T-helper 17 cell (primary cell): ENCODE measurements around the gene MUC13. TPM values are rescaled to one million over a fixed set of nuclear protein-coding genes. Genes with fewer than 3 reads are reported as not detected.

Source experiments
- ATAC-seq: fragments of 150-1000 bp; cut with Tn5 transposase; 2 replicates; pipeline ENCODE4 v1.10.0; 2021; ENCODE audit warnings: mild to moderate bottlenecking, moderate library complexity
- DNase-seq, 3 donors: peaks; one replicate each; pipeline versions ENCODE4 v3.0.0 to v3.0.0-alpha.2; 2020 to 2021
- H3K9me3 ChIP-seq: one replicate; pipeline ENCODE4 v1.7.0; 2013; ENCODE audit warnings: low read length, mild to moderate bottlenecking; ENCODE audit not compliant: control insufficient read depth, poor library complexity, severe bottlenecking
- H3K27ac Mint-ChIP-seq: one replicate; pipeline ENCODE4 v1.8.0; 2022; ENCODE audit warnings: mild to moderate bottlenecking, moderate library complexity, mixed read lengths
- H3K27me3 Mint-ChIP-seq: one replicate; pipeline ENCODE4 v1.8.0; 2022; ENCODE audit warnings: mixed read lengths
- H3K36me3 Mint-ChIP-seq: one replicate; pipeline ENCODE4 v1.8.0; 2022; ENCODE audit warnings: low read depth, mixed read lengths
- H3K4me1 Mint-ChIP-seq: one replicate; pipeline ENCODE4 v1.8.0; 2022; ENCODE audit warnings: mild to moderate bottlenecking, mixed read lengths
- H3K4me3 Mint-ChIP-seq: one replicate; pipeline ENCODE4 v1.8.0; 2022; ENCODE audit warnings: mild to moderate bottlenecking, moderate library complexity, mixed read lengths
- total RNA-seq, 4 donors: library from RNA in 2 of 4; stranded (reverse) in 2 of 4; gene quantifications; one replicate each; pipeline ENCODE4 v1.2.3 and lab custom pipeline; 2022 to 2026

MUC13 gene
- total RNA-seq, 2 donors from 2014 or later: 0.45 TPM; not detected in 1

DNA sequence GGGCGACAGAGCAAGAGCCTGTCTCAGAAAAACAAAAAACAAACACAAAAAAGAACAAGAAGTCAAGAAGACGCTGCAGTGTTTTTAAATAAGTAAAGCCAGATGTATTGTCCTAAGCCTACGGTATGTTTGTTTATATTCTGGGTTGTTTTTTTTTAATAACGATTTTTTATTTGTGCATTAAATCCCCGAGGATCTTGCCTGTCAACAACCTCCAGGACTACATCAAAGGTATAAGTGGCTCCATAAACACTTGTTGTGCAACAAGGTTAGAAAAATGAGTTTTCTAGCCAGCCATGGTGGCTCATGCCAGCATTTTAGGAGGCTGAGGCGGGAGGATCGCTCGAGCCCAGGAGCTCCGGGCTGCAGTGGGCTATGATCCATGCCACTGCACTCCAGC is 73.5 kb downstream of the MUC13 start:
- Mint-ChIP-seq H3K27ac (no peak overlapping the region), H3K36me3 (no peaks in the 10 kb centered on the region), H3K27me3 (peaks cover 32% of the 10 kb centered on the region), H3K4me1 (no peaks in the 10 kb centered on the region), H3K4me3 (no peak overlapping the region)
- H3K9me3 ChIP-seq: no peaks in the 10 kb centered on the region
- no peak for ATAC-seq
- no peak for DNase-seq

DNA sequence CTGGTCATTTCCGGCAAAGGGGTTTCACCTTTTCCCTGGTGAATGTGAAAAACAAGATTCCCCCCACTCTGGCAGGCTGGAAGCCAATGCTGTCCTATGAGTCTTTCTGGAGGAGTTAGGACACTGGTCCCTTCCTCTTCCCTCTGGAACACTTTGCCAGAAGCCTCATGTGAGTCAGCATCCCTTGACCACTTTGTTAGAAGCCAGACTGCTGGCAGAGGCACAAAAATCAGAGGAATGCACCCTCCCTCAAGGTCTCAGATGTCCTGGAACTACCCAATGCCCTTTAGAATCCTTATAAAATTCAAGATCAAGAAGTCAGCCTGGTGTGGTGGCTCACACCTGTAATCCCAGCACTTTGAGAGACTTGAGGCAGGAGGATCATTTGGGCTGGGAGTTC is 74.0 kb downstream of the MUC13 start:
- peaks cover 37% of the 10 kb centered on the region for H3K27me3 Mint-ChIP-seq
- no peaks in the 10 kb centered on the region for H3K9me3 ChIP-seq
- H3K4me3 Mint-ChIP-seq: no peak overlapping the region
- no peak for DNase-seq
- ATAC-seq: no peak
- H3K36me3 Mint-ChIP-seq: peaks cover under 1% of the 10 kb centered on the region
- no peaks in the 10 kb centered on the region for H3K4me1 Mint-ChIP-seq
- no peak overlapping the region for H3K27ac Mint-ChIP-seq

DNA sequence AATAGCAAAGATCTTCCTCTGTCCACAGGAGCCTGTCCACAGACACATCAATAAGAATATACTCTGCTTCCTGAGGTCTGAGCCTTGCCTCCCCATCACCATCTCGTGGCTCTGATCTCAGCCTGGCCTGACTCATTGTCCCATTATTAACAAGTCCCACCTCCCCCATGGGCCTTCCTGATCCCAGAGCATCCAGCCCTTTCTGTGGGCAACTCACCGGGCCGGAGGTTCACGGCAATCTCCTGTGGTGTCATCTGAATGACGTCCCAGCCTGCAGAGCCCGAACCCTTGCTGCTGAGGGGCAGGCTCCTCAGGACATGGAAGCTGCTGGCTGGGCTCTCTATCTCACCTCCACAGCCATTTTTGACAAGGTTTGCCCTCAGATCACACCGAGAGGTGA is 75.5 kb downstream of the MUC13 start:
- Mint-ChIP-seq H3K4me1 (no peaks in the 10 kb centered on the region), H3K4me3 (no peak overlapping the region), H3K36me3 (peaks cover 2% of the 10 kb centered on the region), H3K27ac (no peak overlapping the region), H3K27me3 (peaks cover 40% of the 10 kb centered on the region)
- DNase-seq (no peak), ATAC-seq (no peak)
- no peaks in the 10 kb centered on the region for H3K9me3 ChIP-seq

DNA sequence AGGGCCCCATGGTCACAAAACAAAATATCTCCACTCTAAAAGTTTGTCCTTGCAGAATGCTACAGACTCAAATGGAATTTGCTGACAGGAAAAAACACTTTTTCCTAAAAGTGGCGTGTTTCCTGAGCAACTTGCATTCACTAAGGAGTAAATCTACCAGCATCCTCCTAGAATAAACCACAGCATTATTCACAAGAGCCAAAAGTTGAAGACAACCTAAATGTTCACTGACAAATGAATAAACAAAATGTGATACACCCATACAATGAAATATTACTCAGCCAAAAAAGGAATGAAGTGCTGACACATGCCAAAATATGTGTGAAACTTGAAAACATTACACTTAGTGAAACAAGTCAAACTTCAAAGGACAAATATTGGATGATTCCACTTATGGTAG is 76.3 kb downstream of the MUC13 start:
- ATAC-seq: no peak

DNA sequence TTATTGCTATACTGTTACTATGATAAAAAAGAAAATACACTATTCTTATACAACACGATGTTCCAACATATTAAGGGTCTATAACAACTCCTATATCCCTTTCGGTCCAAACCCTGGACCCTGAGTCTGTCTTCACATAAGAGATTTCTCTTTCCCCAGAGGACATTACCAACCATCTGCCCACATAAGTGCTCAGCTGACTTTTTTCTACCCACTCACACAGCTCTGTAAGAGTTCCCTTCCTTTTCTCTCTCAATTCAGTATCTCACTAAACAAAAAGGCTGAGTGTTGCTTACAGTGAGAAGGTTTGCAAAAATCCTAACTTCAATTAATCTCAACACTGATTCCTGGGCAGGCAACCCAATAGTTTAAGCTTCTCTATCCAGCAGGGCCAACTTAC is 77.9 kb downstream of the MUC13 start:
- H3K27me3 Mint-ChIP-seq: peaks cover 44% of the 10 kb centered on the region
- no peak for ATAC-seq
- no peaks in the 10 kb centered on the region for H3K4me1 Mint-ChIP-seq
- no peak overlapping the region for H3K4me3 Mint-ChIP-seq
- H3K36me3 Mint-ChIP-seq: peaks cover 2% of the 10 kb centered on the region
- no peak for DNase-seq
- no peaks in the 10 kb centered on the region for H3K9me3 ChIP-seq
- H3K27ac Mint-ChIP-seq: no peak overlapping the region

More for the DNA sequence above, 76.3 kb downstream of the MUC13 start:
- peaks cover 2% of the 10 kb centered on the region for H3K36me3 Mint-ChIP-seq
- no peak overlapping the region for H3K27ac Mint-ChIP-seq
- no peaks in the 10 kb centered on the region for H3K4me1 Mint-ChIP-seq
- no peak overlapping the region for H3K4me3 Mint-ChIP-seq
- peaks cover 35% of the 10 kb centered on the region for H3K27me3 Mint-ChIP-seq
- no peak for DNase-seq
- no peaks in the 10 kb centered on the region for H3K9me3 ChIP-seq

Other genes with a start within 250 kb of the MUC13 start
- 10 to 100 TPM; 12.1 to 17.0 TPM for gene UMPS, start 204.3 kb downstream of the MUC13 start, total RNA-seq
- 10 to 100 TPM in 1 of 2 donors, 1 to 10 TPM in 1; 3.1 to 61.3 TPM for gene ITGB5, start 47.4 kb downstream of the MUC13 start, total RNA-seq
- gene HEG1, start 121.2 kb upstream of the MUC13 start, total RNA-seq: 10 to 100 TPM; 20.5 to 30.6 TPM